CD4-positive, alpha-beta T cell treated with Interleukin-4 for 1 hour (primary cell): ENCODE results near the gene UGT3A2.

Experiments
- DNase-seq, 2 donors: peaks; one replicate each; pipeline ENCODE4 v3.0.0-alpha.2; 2020 to 2022

Gene UGT3A2

GRCh38 chr5:36066540-36067210 is at the start of gene UGT3A2:
UGT3A2 (minus strand) TSS chr5:36066882; CDS start chr5:36066789, 93 bp downstream.
- no peak for DNase-seq

GRCh38 chr5:36111238-36111637 is 44.6 kb upstream of the UGT3A2 start:
- DNase-seq = no peak

- DNase-seq = no peak
These were observed 42.2 kb upstream of the UGT3A2 start for GRCh38 chr5:36108758-36109460.

GRCh38 chr5:36105819-36106218 is 39.1 kb upstream of the UGT3A2 start:
- no peak for DNase-seq

GRCh38 chr5:36099748-36100147 is 33.1 kb upstream of the UGT3A2 start:
- DNase-seq = no peak

GRCh38 chr5:36096486-36096885 is 29.8 kb upstream of the UGT3A2 start:
- DNase-seq = no peak

GRCh38 chr5:36089989-36090388 is 23.3 kb upstream of the UGT3A2 start:
- DNase-seq = peak in 1 of 2 donors; percentile 2

- peak in 1 of 2 donors; percentile 41 for DNase-seq
These were observed 12.6 kb upstream of the UGT3A2 start for GRCh38 chr5:36079200-36079781.

- DNase-seq = no peak
These were observed 11.7 kb upstream of the UGT3A2 start for GRCh38 chr5:36078430-36078829.

- DNase-seq = peak in 1 of 2 donors; percentile 7
These were observed 7.0 kb upstream of the UGT3A2 start for GRCh38 chr5:36073595-36074216.

- DNase-seq = no peak
These were observed 4.2 kb upstream of the UGT3A2 start for GRCh38 chr5:36070687-36071571.

- DNase-seq = no peak
These were observed 2.1 kb upstream of the UGT3A2 start for GRCh38 chr5:36068751-36069281.

GRCh38 chr5:36066001-36066539 is 612 bp downstream of the UGT3A2 start:
- DNase-seq = no peak

- DNase-seq = no peak
These were observed 6.2 kb downstream of the UGT3A2 start for GRCh38 chr5:36060420-36060887.

- no peak for DNase-seq
These were observed 6.9 kb downstream of the UGT3A2 start for GRCh38 chr5:36059571-36060419.

GRCh38 chr5:36058776-36059175 is 7.9 kb downstream of the UGT3A2 start:
- no peak for DNase-seq

GRCh38 chr5:36057386-36057785 is 9.3 kb downstream of the UGT3A2 start:
- no peak for DNase-seq

- no peak for DNase-seq
These were observed 10.3 kb downstream of the UGT3A2 start for GRCh38 chr5:36056422-36056821.

- DNase-seq = no peak
These were observed 10.7 kb downstream of the UGT3A2 start for GRCh38 chr5:36055984-36056383.

- DNase-seq = no peak
These were observed 12.0 kb downstream of the UGT3A2 start for GRCh38 chr5:36054647-36055046.

GRCh38 chr5:36052538-36052937 is 14.1 kb downstream of the UGT3A2 start:
- DNase-seq = no peak
